ENCODE data around the gene TMEM244. TPM values are rescaled to one million over a fixed set of nuclear protein-coding genes. Genes with fewer than 3 reads are reported as not detected.
"Not testable (repeated sequence)": the region's sequence is repeated elsewhere in the genome, so short reads cannot be mapped to it uniquely, and the experiment has no call there.

TMEM244 gene
- total RNA-seq, 1 experiment from 2014 or later, result not detected

- DNase-seq (ENCODE audit: low read depth), result no peak
Measured at GRCh38 chr6:129817332-129817731, 43.8 kb downstream of the TMEM244 start.

- DNase-seq (ENCODE audit: low read depth), result no peak
Measured at GRCh38 chr6:129812145-129812777, 48.9 kb downstream of the TMEM244 start.

- not testable (repeated sequence) for DNase-seq (ENCODE audit: low read depth)
Measured at GRCh38 chr6:129807141-129807540, 54.0 kb downstream of the TMEM244 start.

- not testable (repeated sequence) for DNase-seq (ENCODE audit: low read depth)
Measured at GRCh38 chr6:129802920-129803319, 58.2 kb downstream of the TMEM244 start.

- DNase-seq (ENCODE audit: low read depth), result no peak
Measured at GRCh38 chr6:129801909-129802308, 59.2 kb downstream of the TMEM244 start.

- peak; percentile 90 for DNase-seq (ENCODE audit: low read depth)
Measured at GRCh38 chr6:129795261-129795660, 65.9 kb downstream of the TMEM244 start.

GRCh38 chr6:129793447-129793846, 67.7 kb downstream of the TMEM244 start:
- no peak for DNase-seq (ENCODE audit: low read depth)

GRCh38 chr6:129792049-129792448, 69.1 kb downstream of the TMEM244 start:
- DNase-seq (ENCODE audit: low read depth), result no peak

GRCh38 chr6:129790785-129791184, 70.3 kb downstream of the TMEM244 start:
- DNase-seq (ENCODE audit: low read depth), result no peak

- DNase-seq (ENCODE audit: low read depth), result no peak
Measured at GRCh38 chr6:129789974-129790373, 71.1 kb downstream of the TMEM244 start.

- no peak for DNase-seq (ENCODE audit: low read depth)
Measured at GRCh38 chr6:129787816-129788215, 73.3 kb downstream of the TMEM244 start.

- peak; percentile 15 for DNase-seq (ENCODE audit: low read depth)
Measured at GRCh38 chr6:129786548-129786947, 74.6 kb downstream of the TMEM244 start.

- no peak for DNase-seq (ENCODE audit: low read depth)
Measured at GRCh38 chr6:129785756-129786135, 75.4 kb downstream of the TMEM244 start.

- DNase-seq (ENCODE audit: low read depth), result peak; percentile 51
Measured at GRCh38 chr6:129785047-129785755, 75.9 kb downstream of the TMEM244 start.

Small RNA genes lying within 50 kb of the gene (small RNA-seq; reads per million reads assigned to genes)
- not detected for gene AL451046.2

Other genes starting within 250 kb of the TMEM244 start
- 30.4 and 32.1 TPM in 2 replicates for gene ARHGAP18, start 151.1 kb downstream of the TMEM244 start, total RNA-seq (2014; rRNA removed; shearing (Covaris generic))
- gene L3MBTL3, start 157.3 kb upstream of the TMEM244 start, total RNA-seq (2014; rRNA removed; shearing (Covaris generic)), result 5.2 and 6.2 TPM in 2 replicates

All from HT1080 (cell line).